Activated T-cell treated with anti-CD3 and anti-CD28 coated beads, Interleukin-2, amount 50 U/mL, for 72 hours (primary cell): ENCODE data around the gene ZNF845. TPM values are rescaled to one million over a fixed set of nuclear protein-coding genes. Genes with fewer than 3 reads are reported as not detected.
"Not testable (repeated sequence)": the region's sequence is repeated elsewhere in the genome, so short reads cannot be mapped to it uniquely, and the experiment has no call there.

Experiments
- ATAC-seq, 2 donors: fragments of 150-1000 bp; cut with Tn5 transposase; replicated peaks in 1 of 2; 2 replicates each; pipeline ENCODE4 v1.10.0; 2021; ENCODE audit warnings: moderate library complexity in 2 of 2, mild to moderate bottlenecking in 1 of 2
- DNase-seq, 2 donors: peaks; one replicate each; pipeline ENCODE4 v3.0.0; 2021 to 2022; ENCODE audit warnings: mixed read lengths in 1 of 2
- H3K27ac Mint-ChIP-seq: one replicate; pipeline ENCODE4 v1.8.0; 2022; ENCODE audit warnings: mild to moderate bottlenecking, moderate library complexity, mixed read lengths
- H3K27me3 Mint-ChIP-seq: one replicate; pipeline ENCODE4 v1.8.0; 2022; ENCODE audit warnings: low read depth, mixed read lengths
- H3K36me3 Mint-ChIP-seq, 2 donors: one replicate each; pipeline ENCODE4 v1.8.0; 2022; ENCODE audit warnings: mixed read lengths in 2 of 2, mild to moderate bottlenecking in 1 of 2; ENCODE audit not compliant: insufficient read depth in 2 of 2
- H3K4me1 Mint-ChIP-seq: one replicate; pipeline ENCODE4 v1.8.0; 2022; ENCODE audit warnings: low read depth, mixed read lengths
- H3K4me3 Mint-ChIP-seq, 2 donors: one replicate each; pipeline ENCODE4 v1.8.0; 2022; ENCODE audit warnings: mild to moderate bottlenecking in 2 of 2, mixed read lengths in 2 of 2, moderate library complexity in 2 of 2
- H3K9me3 Mint-ChIP-seq, 2 donors: one replicate each; pipeline ENCODE4 v1.8.0; 2022; ENCODE audit warnings: mixed read lengths in 2 of 2
- total RNA-seq, 2 donors: library from RNA; stranded (reverse); gene quantifications; one replicate each; pipeline ENCODE4 v1.2.3, GENCODE V29; 2022

ZNF845 gene
- total RNA-seq, 2 donors from 2014 or later: 5.4 to 6.0 TPM

DNA sequence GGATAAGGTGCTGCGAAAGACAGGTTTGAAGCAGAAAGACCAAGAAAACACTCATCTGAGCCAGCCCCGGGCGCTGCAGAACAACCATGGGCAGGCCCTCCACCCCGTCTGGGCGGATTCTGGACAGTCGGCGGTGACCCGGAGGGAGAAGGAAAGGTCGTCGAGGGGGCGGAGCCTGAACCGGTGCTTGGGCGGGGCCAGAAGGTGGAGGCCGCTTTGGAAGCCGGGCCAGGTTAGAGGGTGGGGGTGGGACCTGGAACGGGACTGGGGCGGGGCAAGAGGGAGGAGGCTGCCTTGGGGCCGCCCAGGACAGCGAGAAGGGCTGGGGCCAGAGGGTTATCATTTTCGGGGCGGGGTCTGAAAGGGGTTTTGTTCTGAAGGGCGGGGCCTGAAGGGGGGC lies 56.4 kb downstream of the ZNF845 start:
- Mint-ChIP-seq H3K4me3 (no peak overlapping the region), H3K27me3 (no peaks in the 10 kb centered on the region), H3K4me1 (peaks cover 4% of the 10 kb centered on the region), H3K9me3 (peaks cover 11 to 23% of the 10 kb centered on the region in 2 donors), H3K27ac (no peak overlapping the region), H3K36me3 (peaks cover 21 to 38% of the 10 kb centered on the region in 2 donors)
- no peak for DNase-seq
- ATAC-seq: no peak

DNA sequence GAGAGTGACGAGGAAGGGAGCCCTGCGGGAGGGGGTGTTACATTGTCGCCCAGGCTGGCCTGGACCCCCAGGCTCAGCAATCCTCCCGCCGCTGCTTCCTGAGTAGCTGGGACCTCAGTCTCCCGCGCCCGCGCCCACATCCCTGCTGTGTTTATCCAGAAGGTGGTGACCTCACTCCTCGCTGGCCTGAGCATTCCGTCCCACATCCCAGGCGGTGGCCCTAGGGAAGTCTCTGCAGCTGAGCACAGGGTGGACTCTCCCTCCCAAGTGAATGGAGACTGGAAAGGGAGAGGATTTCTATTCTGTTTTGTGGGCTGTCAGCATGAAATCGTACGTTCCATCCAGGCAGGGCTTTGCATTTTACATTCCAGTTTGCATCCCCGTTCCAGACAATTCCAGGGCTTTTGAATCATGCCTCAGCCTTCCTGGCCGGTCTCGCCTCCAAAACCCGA lies 61.0 kb downstream of the ZNF845 start:
- ATAC-seq: peak in 1 of 2 donors; percentile 2
- H3K9me3 Mint-ChIP-seq: peaks cover 5 to 8% of the 10 kb centered on the region in 2 donors
- H3K27me3 Mint-ChIP-seq: no peaks in the 10 kb centered on the region
- peaks cover 20% of the 10 kb centered on the region for H3K4me1 Mint-ChIP-seq
- peak overlapping the region; percentile 95 to 97 for H3K4me3 Mint-ChIP-seq
- no peak for DNase-seq
- H3K27ac Mint-ChIP-seq: no peak overlapping the region
- H3K36me3 Mint-ChIP-seq: peaks cover 15 to 26% of the 10 kb centered on the region in 2 donors

DNA sequence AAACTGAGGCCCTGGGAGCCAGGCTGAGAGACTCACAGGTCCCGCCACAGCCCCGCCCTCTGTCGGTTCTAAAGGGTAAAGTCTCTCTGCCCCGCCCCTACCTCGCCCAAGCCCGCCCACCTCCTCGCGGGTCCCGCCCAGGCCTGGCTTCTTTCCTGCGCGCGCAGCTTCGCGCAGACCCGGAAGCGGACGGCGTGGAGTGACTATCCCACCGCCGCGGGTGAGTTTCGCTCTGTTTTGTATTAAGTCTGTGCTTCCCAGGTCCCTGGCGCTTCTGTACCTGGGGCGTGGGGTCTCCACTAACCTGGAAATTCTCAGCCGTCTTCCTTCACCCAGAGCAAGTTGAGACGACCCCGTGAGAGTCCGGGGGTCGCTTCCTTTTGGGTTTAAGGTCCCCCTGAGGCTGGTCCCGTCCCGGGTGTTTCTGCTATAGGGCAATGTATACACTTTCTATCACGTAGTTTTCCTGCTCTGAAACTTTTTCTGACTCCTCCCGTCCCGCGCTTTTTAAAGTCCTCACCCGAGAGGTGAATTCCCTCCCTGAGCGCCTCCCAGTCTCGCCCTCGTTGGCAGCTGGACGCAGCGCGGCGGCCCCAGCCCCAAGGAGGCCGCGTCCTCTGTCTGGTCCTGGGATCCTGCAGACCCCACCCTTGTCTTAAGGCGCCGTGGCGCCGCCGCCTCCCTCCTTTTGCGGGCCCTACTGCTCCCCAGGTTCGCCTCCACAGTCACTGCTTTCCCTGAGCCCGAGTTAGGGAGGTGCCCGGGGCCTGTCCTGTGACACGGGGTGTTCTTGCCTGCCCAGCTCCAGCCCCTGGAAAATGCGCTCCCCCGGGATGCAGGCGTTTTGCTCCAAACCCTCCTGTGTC lies 61.7 kb downstream of the ZNF845 start, which contains the start of gene ZNF765:
TSS of gene ZNF765 (plus strand) at position 176 of the 866 bp plus-strand sequence. CDS start 2,867 bp downstream, outside the sequence.
- Mint-ChIP-seq H3K4me1 (peaks cover 20% of the 10 kb centered on the region), H3K27ac (peak within 1 kb of the TSS; percentile 88), H3K27me3 (no peaks in the 10 kb centered on the region), H3K36me3 (peaks cover 16 to 25% of the 10 kb centered on the region in 2 donors), H3K4me3 (peak within 1 kb of the TSS; percentile 95 to 97), H3K9me3 (peaks cover 3 to 8% of the 10 kb centered on the region in 2 donors)
- ATAC-seq (peak; percentile 99), DNase-seq (peak; percentile 96 to 99)

DNA sequence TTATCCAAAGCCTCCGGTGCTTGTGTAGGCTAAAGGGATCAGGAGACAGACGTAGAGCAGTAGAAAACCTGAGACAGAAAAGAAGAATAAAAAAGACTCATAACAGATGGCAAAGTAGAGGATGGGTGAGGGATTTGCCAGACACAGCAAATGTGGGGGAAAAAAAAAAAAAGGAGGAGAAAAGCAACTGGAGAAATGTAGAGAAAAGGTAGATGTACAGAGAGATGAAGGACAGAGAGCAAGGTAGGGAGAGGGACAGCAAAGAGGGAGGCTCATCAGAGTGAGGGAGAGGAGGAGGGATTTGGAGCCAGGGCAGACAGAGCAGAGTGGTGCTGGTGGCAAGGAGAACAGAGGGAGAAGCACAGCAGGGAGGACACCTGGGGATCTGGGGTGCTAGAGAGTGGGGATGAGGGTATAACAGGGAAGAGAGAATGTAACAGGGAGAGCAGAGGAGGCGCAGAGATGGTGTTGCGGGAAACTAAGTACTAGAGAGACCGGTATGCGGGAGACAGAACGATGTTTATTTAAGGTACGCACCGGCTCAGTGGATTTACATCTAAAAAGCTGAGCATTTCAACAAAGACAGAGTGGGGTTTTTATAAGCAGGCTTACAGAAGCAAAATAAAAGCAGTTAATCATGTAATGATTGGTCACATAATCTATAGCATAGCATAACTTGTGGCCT lies 62.4 kb downstream of the ZNF845 start:
- not testable (repeated sequence) for ATAC-seq, H3K27me3 Mint-ChIP-seq, DNase-seq, H3K9me3 Mint-ChIP-seq
- Mint-ChIP-seq H3K27ac (peak overlapping the region; percentile 88), H3K4me3 (peak overlapping the region; percentile 95 to 97), H3K4me1 (peaks cover 20% of the 10 kb centered on the region), H3K36me3 (peaks cover 22 to 29% of the 10 kb centered on the region in 2 donors)

DNA sequence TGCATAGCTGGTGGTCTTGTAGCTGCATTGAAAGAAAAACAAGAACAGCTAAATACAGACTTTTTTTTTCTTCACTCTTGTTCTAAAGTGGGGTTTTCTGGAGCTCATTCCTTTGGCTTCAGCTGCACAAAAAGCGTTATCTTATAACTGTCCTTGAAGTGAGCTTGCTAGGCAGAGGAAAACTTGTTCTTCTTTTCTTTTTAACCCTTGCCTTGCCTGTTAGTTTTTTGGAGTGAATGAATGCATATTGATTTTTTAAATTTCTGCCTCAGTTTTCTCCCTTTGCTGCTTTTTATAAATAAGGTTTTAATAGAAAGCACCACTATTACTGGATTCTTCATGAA lies 62.9 kb downstream of the ZNF845 start:
- Mint-ChIP-seq H3K4me1 (peaks cover 20% of the 10 kb centered on the region), H3K27me3 (no peaks in the 10 kb centered on the region), H3K27ac (peak overlapping the region; percentile 88), H3K4me3 (peak overlapping the region; percentile 95 to 97), H3K36me3 (peaks cover 23 to 33% of the 10 kb centered on the region in 2 donors), H3K9me3 (peaks cover 2 to 6% of the 10 kb centered on the region in 2 donors)
- ATAC-seq (no peak), DNase-seq (no peak)

DNA sequence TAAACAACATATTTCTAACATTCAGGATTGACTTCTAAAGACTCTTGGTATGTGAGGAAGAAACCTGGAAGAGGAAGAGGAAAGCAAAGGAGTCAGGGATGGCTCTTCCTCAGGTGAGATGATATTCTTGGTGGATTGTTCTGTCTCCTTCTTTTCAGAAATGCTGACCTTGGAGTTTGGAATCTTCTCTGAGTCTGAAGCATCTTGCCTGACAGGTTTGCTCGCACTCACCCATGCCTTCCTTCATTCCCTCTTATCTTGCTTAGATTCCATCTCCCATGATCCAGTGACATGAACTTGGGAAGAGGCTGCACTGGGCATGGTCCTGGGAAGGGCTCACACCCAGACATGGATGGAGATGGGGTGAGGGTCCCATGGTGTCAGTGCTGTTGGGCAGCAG lies 64.4 kb downstream of the ZNF845 start:
- peaks cover 20% of the 10 kb centered on the region for H3K4me1 Mint-ChIP-seq
- peaks cover 28 to 45% of the 10 kb centered on the region in 2 donors for H3K36me3 Mint-ChIP-seq
- not testable (repeated sequence) for DNase-seq, H3K9me3 Mint-ChIP-seq, ATAC-seq, H3K27ac Mint-ChIP-seq, H3K27me3 Mint-ChIP-seq, H3K4me3 Mint-ChIP-seq

Other genes starting within 250 kb of the ZNF845 start
- 10 to 100 TPM; 25.2 to 30.4 TPM for gene ZNF160, start 230.3 kb upstream of the ZNF845 start, total RNA-seq
- 1 to 10 TPM; 3.4 to 5.2 TPM for gene ZNF415, start 200.8 kb upstream of the ZNF845 start, total RNA-seq
- gene ZNF347, start 174.7 kb upstream of the ZNF845 start, total RNA-seq: 1 to 10 TPM; 4.7 to 6.5 TPM
- gene ZNF665, start 140.4 kb upstream of the ZNF845 start, total RNA-seq: 1 to 10 TPM; 5.6 to 6.5 TPM
- gene ZNF677, start 78.9 kb upstream of the ZNF845 start, total RNA-seq: 10 to 100 TPM in 1 of 2 donors, 1 to 10 TPM in 1; 9.0 to 10.5 TPM
- gene VN1R2, start 75.5 kb upstream of the ZNF845 start, total RNA-seq: not detected
- gene VN1R4, start 66.0 kb upstream of the ZNF845 start, total RNA-seq: not detected
- gene ZNF525, start 32.0 kb downstream of the ZNF845 start, total RNA-seq: 10 to 100 TPM; 20.7 to 27.0 TPM
- gene ZNF765, start 61.4 kb downstream of the ZNF845 start, total RNA-seq: 10 to 100 TPM; 13.4 to 14.6 TPM
- gene ZNF761, start 98.2 kb downstream of the ZNF845 start, total RNA-seq: 10 to 100 TPM; 16.1 to 21.0 TPM
- gene ZNF813, start 134.0 kb downstream of the ZNF845 start, total RNA-seq: 1 to 10 TPM; 7.9 to 8.2 TPM
- 10 to 100 TPM; 63.7 to 71.4 TPM for gene ZNF331, start 204.4 kb downstream of the ZNF845 start, total RNA-seq